WTC11 (cell line): ENCODE results near the gene LRRC8A. TPM values are rescaled to one million over a fixed set of nuclear protein-coding genes. Genes with fewer than 3 reads are reported as not detected.
A peak's percentile ranks its signal among the peaks of the same experiment; 100 is the strongest.
"Not testable (repeated sequence)": the region's sequence is repeated elsewhere in the genome, so short reads cannot be mapped to it uniquely, and the experiment has no call there.

Experiments
- ATAC-seq: fragments of 200-7000 bp; cut with Tn5 transposase; 2 replicates; pipeline ENCODE4 v1.10.0; 2021; ENCODE audit warnings: mild to moderate bottlenecking, moderate library complexity
- CTCF ChIA-PET: fragments of 300-600 bp; sonication (Branson Sonifier 250); formaldehyde crosslinking; loops from one replicate; lab custom pipeline; 2021; ENCODE audit warnings: antibody characterized with exemption; lab: Charles Lee
- POLR2A ChIA-PET: fragments of 350-600 bp; sonication (Branson Sonifier 250); formaldehyde crosslinking; loops from one replicate; lab custom pipeline; 2021; ENCODE audit warnings: antibody characterized with exemption; lab: Charles Lee
- DNase-seq: peaks from one replicate; pipeline ENCODE4 v3.0.0; 2021; ENCODE audit warnings: low spot score
- H3K27ac Mint-ChIP-seq: 2 replicates; pipeline ENCODE4 v1.8.0; 2021; ENCODE audit warnings: mixed read lengths
- H3K27me3 Mint-ChIP-seq: 2 replicates; pipeline ENCODE4 v1.8.0; 2021; ENCODE audit warnings: low read depth, mild to moderate bottlenecking, moderate library complexity, mixed read lengths
- H3K36me3 Mint-ChIP-seq: 2 replicates; pipeline ENCODE4 v1.8.0; 2021; ENCODE audit warnings: mixed read lengths
- H3K4me1 Mint-ChIP-seq: 2 replicates; pipeline ENCODE4 v1.8.0; 2022; ENCODE audit warnings: mixed read lengths
- H3K4me3 Mint-ChIP-seq: 2 replicates; pipeline ENCODE4 v1.8.0; 2021; ENCODE audit warnings: mild to moderate bottlenecking, moderate library complexity, mixed read lengths
- H3K9me3 Mint-ChIP-seq: 2 replicates; pipeline ENCODE4 v1.8.0; 2021; ENCODE audit warnings: mixed read lengths
- JUN ChIP-seq: sonication (generic); formaldehyde crosslinking; IDR thresholded peaks from 2 replicates; pipeline ENCODE4 v1.8.0; 2023; ENCODE audit warnings: mild to moderate bottlenecking, missing genetic modification reagents
- NFYB ChIP-seq: sonication (generic); formaldehyde crosslinking; conservative IDR thresholded peaks from 2 replicates; pipeline ENCODE4 v1.8.0; 2022; ENCODE audit warnings: low read depth, missing genetic modification reagents
- NR1H2 ChIP-seq: sonication (generic); formaldehyde crosslinking; IDR thresholded peaks from 2 replicates; pipeline ENCODE4 v1.9.0; 2021; ENCODE audit warnings: mild to moderate bottlenecking, moderate library complexity, missing genetic modification reagents
- SMAD4 ChIP-seq: sonication (generic); formaldehyde crosslinking; IDR thresholded peaks from 2 replicates; pipeline ENCODE4 v1.8.0; 2022; ENCODE audit warnings: mild to moderate bottlenecking, missing genetic modification reagents
- total RNA-seq: library from RNA; stranded (reverse); gene quantifications from 3 replicates; pipeline ENCODE4 v1.2.3, GENCODE V29; 2021
- TF ChIP-seq, protein P1 (sequence below): fragments of 200-600 bp; IDR thresholded peaks from 2 replicates; pipeline ENCODE4 v1.8.0; 2022; ENCODE audit warnings: antibody characterized with exemption
- TF ChIP-seq, protein P2 (sequence below): sonication (generic); formaldehyde crosslinking; IDR thresholded peaks from 2 replicates; pipeline ENCODE4 v1.8.1; 2022; ENCODE audit warnings: missing genetic modification reagents, borderline replicate concordance

LRRC8A gene
- total RNA-seq, 1 experiment from 2014 or later, result 83.5 TPM

DNA sequence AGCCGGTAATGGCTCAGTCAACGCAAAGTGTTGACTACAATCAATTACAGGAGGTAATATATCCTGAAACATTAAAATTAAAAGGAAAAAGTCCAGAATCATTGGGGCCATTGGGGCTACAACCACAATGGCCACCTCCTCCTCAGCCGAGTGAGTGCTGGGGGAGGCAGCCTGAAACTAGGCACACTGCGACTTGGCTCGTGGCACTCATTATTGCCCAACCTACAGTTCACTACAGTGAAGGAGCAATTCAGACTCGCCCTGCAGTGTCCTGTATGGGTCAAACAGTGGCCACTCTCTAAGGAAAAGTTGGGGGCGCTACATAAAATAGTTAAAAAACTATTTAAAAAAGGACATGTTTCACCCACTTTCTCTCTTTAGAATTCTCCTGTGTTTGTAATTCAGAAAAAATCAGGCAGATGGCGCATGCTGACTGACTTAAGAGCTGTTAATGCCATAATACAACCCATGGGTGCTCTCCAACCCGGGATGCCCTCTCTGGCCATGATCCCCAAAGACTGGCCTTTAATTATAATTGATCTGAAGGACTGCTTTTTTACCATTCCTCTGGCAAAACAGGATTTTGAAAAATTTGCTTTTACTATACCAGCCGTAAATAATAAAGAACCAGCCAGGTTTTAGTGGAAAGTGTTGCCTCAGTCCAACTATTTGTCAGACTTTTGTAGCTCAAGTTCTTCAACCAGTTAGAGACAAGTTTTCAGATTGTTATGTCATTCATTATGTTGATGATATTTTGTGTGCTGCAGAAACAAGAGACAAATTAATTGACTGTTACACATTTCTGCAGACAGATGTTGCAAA is 29.9 kb upstream of the LRRC8A start:
- ATAC-seq, result peak; percentile 39; the same call in 1 of the 2 replicates
- TF ChIP-seq, protein P1, sequence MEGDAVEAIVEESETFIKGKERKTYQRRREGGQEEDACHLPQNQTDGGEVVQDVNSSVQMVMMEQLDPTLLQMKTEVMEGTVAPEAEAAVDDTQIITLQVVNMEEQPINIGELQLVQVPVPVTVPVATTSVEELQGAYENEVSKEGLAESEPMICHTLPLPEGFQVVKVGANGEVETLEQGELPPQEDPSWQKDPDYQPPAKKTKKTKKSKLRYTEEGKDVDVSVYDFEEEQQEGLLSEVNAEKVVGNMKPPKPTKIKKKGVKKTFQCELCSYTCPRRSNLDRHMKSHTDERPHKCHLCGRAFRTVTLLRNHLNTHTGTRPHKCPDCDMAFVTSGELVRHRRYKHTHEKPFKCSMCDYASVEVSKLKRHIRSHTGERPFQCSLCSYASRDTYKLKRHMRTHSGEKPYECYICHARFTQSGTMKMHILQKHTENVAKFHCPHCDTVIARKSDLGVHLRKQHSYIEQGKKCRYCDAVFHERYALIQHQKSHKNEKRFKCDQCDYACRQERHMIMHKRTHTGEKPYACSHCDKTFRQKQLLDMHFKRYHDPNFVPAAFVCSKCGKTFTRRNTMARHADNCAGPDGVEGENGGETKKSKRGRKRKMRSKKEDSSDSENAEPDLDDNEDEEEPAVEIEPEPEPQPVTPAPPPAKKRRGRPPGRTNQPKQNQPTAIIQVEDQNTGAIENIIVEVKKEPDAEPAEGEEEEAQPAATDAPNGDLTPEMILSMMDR, result peak; percentile 29; the same call in 1 of the 2 replicates
- CTCF ChIA-PET, result interaction anchor here (0.6 to 1.2 kb wide), 16 partner anchors 9 to 329 kb away, joined by 3 to 13 read pairs (median 3); partner anchors contain the start of genes SPOUT1 and ZDHHC12
- H3K4me1 Mint-ChIP-seq, POLR2A ChIA-PET, H3K27me3 Mint-ChIP-seq, H3K27ac Mint-ChIP-seq, DNase-seq, H3K4me3 Mint-ChIP-seq: not testable (repeated sequence)
- peaks cover 29% of the 10 kb centered on the region for H3K9me3 Mint-ChIP-seq
- H3K36me3 Mint-ChIP-seq, result peaks cover 33% of the 10 kb centered on the region

DNA sequence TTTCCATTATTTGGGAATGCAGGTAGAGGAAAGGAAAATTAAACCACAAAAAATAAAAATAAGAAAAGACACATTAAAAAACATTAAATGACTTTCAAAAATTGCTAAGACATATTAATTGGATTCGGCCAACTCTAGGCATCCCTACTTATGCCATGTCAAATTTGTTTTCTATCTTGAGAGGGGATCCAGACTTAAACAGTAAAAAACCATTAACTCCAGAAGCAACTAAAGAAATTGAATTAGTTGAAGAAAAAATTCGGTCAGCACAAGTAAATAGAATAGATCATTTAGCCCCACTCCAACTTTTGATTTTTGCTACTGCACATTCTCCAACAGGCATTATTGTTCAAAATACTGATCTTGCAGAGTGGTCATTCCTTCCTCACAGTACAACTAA is 29.3 kb upstream of the LRRC8A start:
- DNase-seq, POLR2A ChIA-PET, H3K4me1 Mint-ChIP-seq, H3K27me3 Mint-ChIP-seq, H3K4me3 Mint-ChIP-seq, ATAC-seq, H3K27ac Mint-ChIP-seq: not testable (repeated sequence)
- peaks cover 27% of the 10 kb centered on the region for H3K9me3 Mint-ChIP-seq
- CTCF ChIA-PET, result interaction anchor here (0.6 to 1.2 kb wide), 16 partner anchors 8 to 329 kb away, joined by 3 to 13 read pairs (median 3); partner anchors contain the start of genes SPOUT1 and ZDHHC12
- peaks cover 31% of the 10 kb centered on the region for H3K36me3 Mint-ChIP-seq

DNA sequence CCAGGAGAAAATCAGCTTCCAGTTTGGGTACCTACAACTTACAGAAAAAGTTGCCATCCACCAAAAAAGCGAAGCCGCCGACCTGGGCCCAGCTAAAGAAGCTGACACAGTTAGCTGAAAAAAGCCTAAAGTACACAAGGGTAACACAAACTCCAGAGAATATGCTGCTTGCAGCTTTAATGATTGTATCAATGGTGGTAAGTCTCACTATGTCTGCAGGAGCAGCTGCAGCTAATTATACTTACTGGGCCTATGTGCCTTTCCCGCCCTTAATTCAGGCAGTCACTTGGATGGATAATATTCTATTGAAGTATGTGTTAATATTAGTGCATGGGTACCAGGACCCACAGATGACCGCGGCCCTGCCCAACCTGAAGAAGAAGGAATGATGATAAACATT is 27.5 kb upstream of the LRRC8A start:
- Mint-ChIP-seq H3K36me3 (peaks cover 24% of the 10 kb centered on the region), H3K9me3 (peaks cover 20% of the 10 kb centered on the region)
- DNase-seq, ATAC-seq, H3K27ac Mint-ChIP-seq, H3K27me3 Mint-ChIP-seq, H3K4me3 Mint-ChIP-seq, POLR2A ChIA-PET, H3K4me1 Mint-ChIP-seq: not testable (repeated sequence)
- CTCF ChIA-PET, result interaction anchor here (0.9 kb wide), 1 partner anchor 9 kb away, joined by 5 read pairs; no protein-coding TSS in a partner anchor

DNA sequence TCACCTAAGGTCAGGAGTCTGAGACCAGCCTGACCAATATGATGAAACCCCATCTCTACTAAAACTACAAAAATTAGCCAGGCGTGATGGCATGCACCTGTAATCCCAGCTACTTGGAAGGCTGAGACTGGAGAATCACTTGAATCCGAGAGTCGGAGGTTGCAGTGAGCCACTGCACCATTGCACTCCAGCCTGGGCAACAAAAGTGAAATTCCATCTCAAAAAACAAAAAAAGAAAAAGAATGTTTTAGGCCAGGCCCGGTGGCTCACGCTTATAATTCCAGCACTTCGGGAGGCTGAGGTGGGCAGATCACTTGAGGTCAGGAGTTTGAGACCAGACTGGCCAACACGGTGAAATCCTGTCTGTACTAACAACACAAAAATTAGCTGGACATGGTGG is 23.5 kb upstream of the LRRC8A start:
- CTCF ChIA-PET, result interaction anchor here (1.4 kb wide), 1 partner anchor 70 kb away, joined by 6 read pairs; no protein-coding TSS in a partner anchor
- H3K4me1 Mint-ChIP-seq, result peaks cover 15% of the 10 kb centered on the region; the same call in 1 of the 2 replicates
- ATAC-seq, H3K9me3 Mint-ChIP-seq, H3K27ac Mint-ChIP-seq, DNase-seq, H3K27me3 Mint-ChIP-seq, H3K36me3 Mint-ChIP-seq, POLR2A ChIA-PET, H3K4me3 Mint-ChIP-seq: not testable (repeated sequence)

DNA sequence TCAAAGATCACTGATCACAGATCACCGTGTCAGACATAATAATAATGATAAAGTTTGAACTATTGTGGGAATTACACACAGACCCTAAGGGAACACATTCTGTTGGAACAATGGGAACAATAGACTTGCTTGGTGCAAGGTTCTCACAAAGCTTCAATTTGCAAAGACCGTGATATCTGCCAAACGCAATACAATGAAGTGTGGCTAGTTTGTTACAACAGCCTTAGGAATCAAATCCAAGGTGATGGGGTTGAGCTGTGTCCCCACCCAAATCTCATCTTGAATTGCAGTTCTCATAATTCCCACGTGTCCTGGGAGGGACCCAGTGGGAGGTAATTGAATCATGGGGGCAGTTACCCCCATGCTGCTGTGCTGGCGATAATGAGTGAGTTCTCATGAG is 21.0 kb upstream of the LRRC8A start:
- no peak overlapping the region for H3K4me3 Mint-ChIP-seq
- TF ChIP-seq SMAD4 (CRISPR knock-in tag) (no peak), NR1H2 (CRISPR knock-in tag) (no peak), NFYB (CRISPR knock-in tag) (no peak), JUN (CRISPR knock-in tag) (no peak)
- TF ChIP-seq, protein P2, sequence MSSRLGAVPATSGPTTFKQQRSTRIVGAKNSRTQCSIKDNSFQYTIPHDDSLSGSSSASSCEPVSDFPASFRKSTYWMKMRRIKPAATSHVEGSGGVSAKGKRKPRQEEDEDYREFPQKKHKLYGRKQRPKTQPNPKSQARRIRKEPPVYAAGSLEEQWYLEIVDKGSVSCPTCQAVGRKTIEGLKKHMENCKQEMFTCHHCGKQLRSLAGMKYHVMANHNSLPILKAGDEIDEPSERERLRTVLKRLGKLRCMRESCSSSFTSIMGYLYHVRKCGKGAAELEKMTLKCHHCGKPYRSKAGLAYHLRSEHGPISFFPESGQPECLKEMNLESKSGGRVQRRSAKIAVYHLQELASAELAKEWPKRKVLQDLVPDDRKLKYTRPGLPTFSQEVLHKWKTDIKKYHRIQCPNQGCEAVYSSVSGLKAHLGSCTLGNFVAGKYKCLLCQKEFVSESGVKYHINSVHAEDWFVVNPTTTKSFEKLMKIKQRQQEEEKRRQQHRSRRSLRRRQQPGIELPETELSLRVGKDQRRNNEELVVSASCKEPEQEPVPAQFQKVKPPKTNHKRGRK (CRISPR knock-in tag), result no peak
- TF ChIP-seq, all 79 proteins: peak for 0
- ChIA-PET POLR2A (interaction anchor here (0.9 kb wide), 1 partner anchor 34 kb away, joined by 3 read pairs; no protein-coding TSS in a partner anchor), CTCF (interaction anchor here (0.6 to 5.1 kb wide), 10 partner anchors 9 to 262 kb away, joined by 3 to 54 read pairs (median 4); partner anchors contain the start of gene SPOUT1)
- Mint-ChIP-seq H3K4me1 (peaks cover 19% of the 10 kb centered on the region; the same call in 1 of the 2 replicates), H3K27me3 (no peaks in the 10 kb centered on the region), H3K36me3 (no peaks in the 10 kb centered on the region), H3K27ac (peak overlapping the region; percentile 74), H3K9me3 (no peaks in the 10 kb centered on the region)
- DNase-seq (no peak), ATAC-seq (no peak)
